Spinal cord (tissue), 4 donors: ENCODE data around the gene SELENON. TPM values are rescaled to one million over a fixed set of nuclear protein-coding genes. Genes with fewer than 3 reads are reported as not detected.

Experiments used
- polyA plus RNA-seq, 2 donors: library from polyadenylated mRNA; unstranded; fragments of 120-200 nt; gene quantifications; one replicate each; pipeline ENCODE4 v1.2.1, GENCODE V29; 2013; ENCODE audit not compliant: insufficient read length in 2 of 2
- total RNA-seq, 2 donors: library from RNA; depleted of rRNA in 1 of 2; stranded (reverse); fragments of 120-200 nt in 1 of 2; fragments of >200 nt in 1 of 2; gene quantifications; one replicate each; pipeline versions ENCODE4 v1.2.3 to v1.2.4, GENCODE V29; 2013 to 2014

The SELENON gene
- total and polyA plus RNA-seq, 4 donors: 20.5 to 163 (median 99.4) TPM

Other genes starting within 250 kb of the SELENON start
- 10 to 100 TPM; 18.4 to 46.3 TPM for gene MAN1C1, start 183.4 kb upstream of the SELENON start, total RNA-seq
- gene MAN1C1, start 183.4 kb upstream of the SELENON start, polyA plus RNA-seq: 10 to 100 TPM; 52.4 to 59.7 TPM
- gene MTFR1L, start 19.8 kb downstream of the SELENON start, total RNA-seq: 10 to 100 TPM; 48.6 to 78.9 TPM
- 100 to 1,000 TPM; 120 to 132 TPM for gene MTFR1L, start 19.8 kb downstream of the SELENON start, polyA plus RNA-seq
- 1 to 10 TPM; 1.8 to 2.3 TPM for gene AUNIP, start 59.3 kb downstream of the SELENON start, total RNA-seq
- gene AUNIP, start 59.3 kb downstream of the SELENON start, polyA plus RNA-seq: 1 to 10 TPM; 2.2 to 3.9 TPM
- 1 to 10 TPM; 7.6 to 10.0 TPM for gene PAQR7, start 75.5 kb downstream of the SELENON start, total RNA-seq
- 10 to 100 TPM; 15.2 to 18.8 TPM for gene PAQR7, start 75.5 kb downstream of the SELENON start, polyA plus RNA-seq
- 100 to 1,000 TPM; 258 to 645 TPM for gene STMN1, start 106.2 kb downstream of the SELENON start, total RNA-seq
- 1,000 to 10,000 TPM; 1,353 to 1,551 TPM for gene STMN1, start 106.2 kb downstream of the SELENON start, polyA plus RNA-seq
- gene PAFAH2, start 197.9 kb downstream of the SELENON start, total RNA-seq: 10 to 100 TPM in 1 of 2 donors, 1 to 10 TPM in 1; 6.6 to 11.1 TPM
- 1 to 10 TPM; 6.8 to 9.5 TPM for gene PAFAH2, start 197.9 kb downstream of the SELENON start, polyA plus RNA-seq
- 1 to 10 TPM; 2.3 to 3.0 TPM for gene EXTL1, start 221.6 kb downstream of the SELENON start, total RNA-seq
- 10 to 100 TPM; 12.9 to 14.8 TPM for gene EXTL1, start 221.6 kb downstream of the SELENON start, polyA plus RNA-seq
- under 1 TPM in 1 of 2 donors, not detected in 1; 0.11 TPM for gene SLC30A2, start 245.9 kb downstream of the SELENON start, total RNA-seq
- gene SLC30A2, start 245.9 kb downstream of the SELENON start, polyA plus RNA-seq: under 1 TPM; 0.19 to 0.26 TPM